GM06990 (cell line): Measurements from ENCODE around the gene POU6F2.

ENCODE experiments used
- DNase-seq: peaks from one replicate; pipeline ENCODE4 v3.0.0-alpha.2; 2011; ENCODE audit not compliant: insufficient read length; ENCODE audit errors: extremely low read depth
- H3K27me3 ChIP-seq: replicated peaks from 2 replicates; pipeline ENCODE4 v1.6.0; 2011; ENCODE audit warnings: low read length; ENCODE audit not compliant: control insufficient read depth, insufficient read depth
- H3K36me3 ChIP-seq: 2 replicates; pipeline ENCODE4 v1.5.1; 2011; ENCODE audit warnings: low read length; ENCODE audit not compliant: control insufficient read depth, insufficient read depth
- H3K4me3 ChIP-seq: replicated peaks from 2 replicates; pipeline ENCODE4 v1.5.1; 2011; ENCODE audit warnings: low read depth, mild to moderate bottlenecking, control low read depth, low read length
- TF ChIP-seq, protein P1 (sequence below): IDR thresholded peaks from 2 replicates; pipeline ENCODE4 v1.5.1; 2011; ENCODE audit warnings: low read length, control low read depth, mild to moderate bottlenecking, inconsistent platforms; ENCODE audit not compliant: insufficient read depth, poor library complexity, severe bottlenecking

Gene POU6F2

DNA sequence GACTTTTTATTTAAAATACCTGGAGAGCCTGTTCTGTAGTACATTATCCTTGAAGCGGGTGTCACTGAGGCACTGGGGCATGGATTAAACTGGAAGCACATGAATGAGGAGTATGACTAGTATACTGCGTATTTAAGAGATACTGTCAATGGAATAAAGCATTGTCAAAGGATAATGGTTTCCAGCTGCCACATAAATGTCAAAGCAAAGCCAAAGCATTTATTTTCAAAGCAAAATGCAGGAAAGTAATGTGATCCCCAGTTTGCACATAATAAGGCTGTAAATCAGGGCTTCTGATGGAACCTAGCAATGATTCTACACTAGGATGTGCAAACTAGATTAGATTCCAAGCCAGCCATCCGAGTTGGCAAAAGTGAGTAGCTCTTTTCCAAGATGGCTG lies 240.1 kb downstream of the POU6F2 start:
- no peaks in the 10 kb centered on the region for H3K27me3 ChIP-seq
- DNase-seq, result no peak
- H3K36me3 ChIP-seq, result no peaks in the 10 kb centered on the region
- no peak overlapping the region for H3K4me3 ChIP-seq
- TF ChIP-seq, protein P1, sequence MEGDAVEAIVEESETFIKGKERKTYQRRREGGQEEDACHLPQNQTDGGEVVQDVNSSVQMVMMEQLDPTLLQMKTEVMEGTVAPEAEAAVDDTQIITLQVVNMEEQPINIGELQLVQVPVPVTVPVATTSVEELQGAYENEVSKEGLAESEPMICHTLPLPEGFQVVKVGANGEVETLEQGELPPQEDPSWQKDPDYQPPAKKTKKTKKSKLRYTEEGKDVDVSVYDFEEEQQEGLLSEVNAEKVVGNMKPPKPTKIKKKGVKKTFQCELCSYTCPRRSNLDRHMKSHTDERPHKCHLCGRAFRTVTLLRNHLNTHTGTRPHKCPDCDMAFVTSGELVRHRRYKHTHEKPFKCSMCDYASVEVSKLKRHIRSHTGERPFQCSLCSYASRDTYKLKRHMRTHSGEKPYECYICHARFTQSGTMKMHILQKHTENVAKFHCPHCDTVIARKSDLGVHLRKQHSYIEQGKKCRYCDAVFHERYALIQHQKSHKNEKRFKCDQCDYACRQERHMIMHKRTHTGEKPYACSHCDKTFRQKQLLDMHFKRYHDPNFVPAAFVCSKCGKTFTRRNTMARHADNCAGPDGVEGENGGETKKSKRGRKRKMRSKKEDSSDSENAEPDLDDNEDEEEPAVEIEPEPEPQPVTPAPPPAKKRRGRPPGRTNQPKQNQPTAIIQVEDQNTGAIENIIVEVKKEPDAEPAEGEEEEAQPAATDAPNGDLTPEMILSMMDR, result no peak

DNA sequence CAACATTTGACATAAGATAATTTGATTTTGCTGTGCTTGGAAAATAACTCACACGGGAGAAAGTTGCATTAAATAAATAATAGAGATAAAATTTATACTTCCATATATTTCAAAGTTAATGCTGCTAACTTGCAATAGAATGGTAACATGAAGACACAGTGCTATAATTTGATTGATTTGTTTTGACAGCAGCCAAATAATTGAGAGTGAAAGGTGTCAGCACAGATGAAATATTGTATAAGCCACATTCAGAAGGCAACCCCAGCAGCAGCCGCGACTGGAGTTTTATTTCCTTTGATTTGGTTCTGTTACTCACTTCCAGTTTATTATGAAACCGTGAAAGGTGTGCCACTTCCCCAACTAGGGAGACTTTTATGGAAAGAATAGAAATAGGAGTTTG lies 242.2 kb downstream of the POU6F2 start:
- no peak overlapping the region for H3K4me3 ChIP-seq
- no peak for DNase-seq
- TF ChIP-seq, protein P1, result no peak
- H3K27me3 ChIP-seq, result no peaks in the 10 kb centered on the region
- H3K36me3 ChIP-seq, result no peaks in the 10 kb centered on the region

DNA sequence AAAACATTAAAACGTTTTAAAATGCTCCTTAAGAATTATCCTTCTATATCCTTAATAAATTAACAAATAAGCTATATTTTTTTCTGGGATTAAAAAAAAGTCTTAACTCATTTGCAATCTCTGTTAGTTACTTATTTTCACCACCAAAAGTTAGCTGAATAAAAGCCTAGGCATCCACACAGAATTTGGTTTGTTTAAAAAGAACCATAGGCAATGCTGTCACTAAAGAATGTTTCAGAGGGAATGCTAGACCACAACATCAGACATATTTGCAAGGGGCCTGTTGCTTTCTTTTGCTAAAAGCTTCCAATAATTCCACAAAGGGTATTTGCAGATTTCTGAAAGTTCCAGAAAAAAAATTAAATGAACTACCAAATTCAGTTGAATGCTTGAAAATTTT lies 244.2 kb downstream of the POU6F2 start:
- Histone ChIP-seq H3K4me3 (no peak overlapping the region), H3K27me3 (no peaks in the 10 kb centered on the region)

DNA sequence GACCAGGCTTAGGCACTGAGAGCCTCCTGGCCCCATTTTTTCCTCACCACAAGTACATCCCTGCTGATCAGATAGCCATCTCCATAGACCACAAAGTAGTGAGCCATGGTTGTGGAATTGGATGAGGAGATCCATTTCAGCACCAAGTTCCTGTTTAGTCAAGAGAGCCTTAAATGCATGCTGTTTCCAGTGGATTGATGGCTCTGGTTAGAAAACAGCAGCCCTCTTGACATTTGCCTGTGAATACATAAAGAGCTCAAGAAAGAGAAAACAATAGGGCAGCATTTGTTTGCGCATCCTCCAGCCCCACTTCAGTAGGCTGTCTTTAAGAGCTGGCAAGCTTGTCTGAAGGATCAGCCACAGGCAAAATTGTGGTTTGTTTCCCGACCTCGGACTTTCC lies 251.2 kb downstream of the POU6F2 start:
- no peak for DNase-seq
- Histone ChIP-seq H3K36me3 (no peaks in the 10 kb centered on the region), H3K27me3 (no peaks in the 10 kb centered on the region), H3K4me3 (no peak overlapping the region)
- TF ChIP-seq, protein P1, result no peak

More for the DNA sequence above, 244.2 kb downstream of the POU6F2 start:
- H3K36me3 ChIP-seq, result no peaks in the 10 kb centered on the region
- DNase-seq, result no peak
- TF ChIP-seq, protein P1, result no peak

DNA sequence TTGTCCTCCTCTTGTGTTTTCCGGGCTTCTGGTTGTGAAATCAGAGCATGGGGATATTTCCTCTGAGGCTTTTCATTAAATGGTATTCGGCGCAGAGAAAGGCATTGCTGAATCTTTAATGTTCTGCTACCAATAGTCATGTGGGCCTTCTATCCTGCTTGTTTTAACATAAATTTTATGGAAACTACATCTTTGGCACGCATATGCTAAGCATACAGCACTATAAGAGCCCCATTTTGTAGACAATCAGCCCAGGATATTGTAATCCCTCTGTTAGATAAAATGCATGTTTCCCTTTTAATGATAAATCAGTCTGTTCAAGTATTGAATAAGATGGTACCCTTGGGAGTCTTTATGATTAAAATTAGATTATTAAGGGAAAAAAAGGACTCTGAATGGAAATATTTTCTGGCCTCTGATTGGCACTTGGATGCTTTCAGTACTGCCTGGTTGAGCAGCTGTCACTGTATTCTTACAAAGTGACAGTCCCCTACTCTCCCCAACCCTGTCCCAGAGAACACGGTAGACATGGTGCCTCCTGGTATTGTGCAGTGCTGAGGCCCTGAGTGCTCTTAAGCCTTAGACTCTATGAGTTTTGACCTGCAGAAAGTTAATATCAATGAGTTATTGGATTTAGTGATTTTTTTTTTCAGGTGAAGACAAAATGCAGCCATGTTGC lies 256.3 kb downstream of the POU6F2 start:
- Histone ChIP-seq H3K36me3 (no peaks in the 10 kb centered on the region), H3K27me3 (no peaks in the 10 kb centered on the region)
- TF ChIP-seq, protein P1, result no peak

More for the DNA sequence above, 256.3 kb downstream of the POU6F2 start:
- DNase-seq, result no peak
- H3K4me3 ChIP-seq, result no peak overlapping the region
